Colonic mucosa (tissue), 4 donors: ENCODE results near the gene CREBRF. TPM values are rescaled to one million over a fixed set of nuclear protein-coding genes. Genes with fewer than 3 reads are reported as not detected.

ENCODE experiments used
- DNase-seq: peaks from one replicate; pipeline ENCODE4 v3.0.0-alpha.2; 2020
- H3K27ac ChIP-seq: fragments of 200-600 bp; one replicate; pipeline ENCODE4 v1.8.0; 2021
- H3K27me3 ChIP-seq: fragments of 200-600 bp; one replicate; pipeline ENCODE4 v1.8.0; 2021
- H3K36me3 ChIP-seq: fragments of 200-600 bp; one replicate; pipeline ENCODE4 v1.8.0; 2021
- H3K4me1 ChIP-seq: fragments of 200-600 bp; one replicate; pipeline ENCODE4 v1.8.0; 2021; ENCODE audit warnings: mild to moderate bottlenecking
- H3K4me3 ChIP-seq: fragments of 200-600 bp; one replicate; pipeline ENCODE4 v1.8.0; 2021
- H3K9ac ChIP-seq, 2 donors: one replicate each; pipeline ENCODE4 v1.7.0; 2013; ENCODE audit warnings: control low read depth in 2 of 2, low read depth in 2 of 2, low read length in 2 of 2
- H3K9me3 ChIP-seq: fragments of 200-600 bp; one replicate; pipeline ENCODE4 v1.8.0; 2021
- intact Hi-C: fragments of 100-400 bp; cut with DNase I; formaldehyde crosslinking; loops from one replicate; pipeline ENCODE4 v1.14.1; 2022
- total RNA-seq, 2 donors: library from RNA; stranded (reverse); fragmentation: NEBNext Ultra II Directional in 1 of 2; extraction: Animal tissue kit (Norgen Biotek cat#: 25700) in 1 of 2; gene quantifications; one replicate each; pipeline ENCODE4 v1.2.1, GENCODE V29; 2021
- TF ChIP-seq, protein P1 (sequence below): fragments of 200-600 bp; IDR thresholded peaks from one replicate; pipeline ENCODE4 v1.8.0; 2022; ENCODE audit warnings: antibody characterized with exemption, mild to moderate bottlenecking
- donor health status: healthy.
- donor health status: DM: no; HTN: no; CAD: no.
- donor health status: DM: no; HTN: no; CAD: no.

CREBRF gene, protein sequence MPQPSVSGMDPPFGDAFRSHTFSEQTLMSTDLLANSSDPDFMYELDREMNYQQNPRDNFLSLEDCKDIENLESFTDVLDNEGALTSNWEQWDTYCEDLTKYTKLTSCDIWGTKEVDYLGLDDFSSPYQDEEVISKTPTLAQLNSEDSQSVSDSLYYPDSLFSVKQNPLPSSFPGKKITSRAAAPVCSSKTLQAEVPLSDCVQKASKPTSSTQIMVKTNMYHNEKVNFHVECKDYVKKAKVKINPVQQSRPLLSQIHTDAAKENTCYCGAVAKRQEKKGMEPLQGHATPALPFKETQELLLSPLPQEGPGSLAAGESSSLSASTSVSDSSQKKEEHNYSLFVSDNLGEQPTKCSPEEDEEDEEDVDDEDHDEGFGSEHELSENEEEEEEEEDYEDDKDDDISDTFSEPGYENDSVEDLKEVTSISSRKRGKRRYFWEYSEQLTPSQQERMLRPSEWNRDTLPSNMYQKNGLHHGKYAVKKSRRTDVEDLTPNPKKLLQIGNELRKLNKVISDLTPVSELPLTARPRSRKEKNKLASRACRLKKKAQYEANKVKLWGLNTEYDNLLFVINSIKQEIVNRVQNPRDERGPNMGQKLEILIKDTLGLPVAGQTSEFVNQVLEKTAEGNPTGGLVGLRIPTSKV
- total RNA-seq: 10 to 100 TPM in 1 of 2 donors, 1 to 10 TPM in 1; 7.2 to 19.1 TPM

DNA sequence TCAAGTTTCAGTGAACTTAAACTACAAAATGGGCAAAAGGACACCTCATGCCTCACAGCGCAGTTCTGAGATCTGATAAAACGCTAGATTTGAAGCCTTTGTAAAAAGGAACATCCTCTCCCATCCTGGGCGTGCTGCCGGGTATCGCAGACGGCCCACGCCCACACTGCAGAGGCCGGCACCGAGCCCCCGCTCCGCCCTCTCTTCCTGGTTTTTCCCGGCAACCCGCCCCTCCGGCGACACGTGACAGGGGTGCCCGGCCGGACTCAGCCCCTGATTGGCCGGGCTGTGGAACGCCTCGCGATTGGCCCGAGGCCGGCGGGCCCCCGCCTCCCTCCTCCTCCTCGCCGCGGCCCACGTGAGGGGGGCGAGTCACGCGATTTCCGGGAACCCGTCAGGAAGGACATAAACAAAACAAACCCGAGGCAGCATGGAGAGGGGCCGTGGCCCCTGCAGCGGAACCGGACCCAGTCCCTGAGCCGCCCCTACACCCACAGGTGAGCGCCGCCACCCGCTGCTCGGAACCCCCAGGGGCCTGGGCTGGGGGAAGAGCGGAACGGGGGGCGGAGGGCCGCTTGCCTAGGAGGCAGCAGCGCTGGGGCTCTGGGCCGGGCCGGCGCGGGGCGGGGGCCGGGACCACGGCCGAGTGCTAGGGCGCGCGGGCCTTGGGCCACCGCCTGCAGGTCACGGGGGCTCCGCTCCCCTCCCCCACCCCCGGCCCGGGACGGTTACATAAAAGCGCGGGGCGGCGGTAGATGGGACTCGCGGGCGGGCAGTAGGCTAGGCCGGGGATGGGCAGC lies at the start of gene CREBRF:
Gene CREBRF (plus strand): TSS at position 370 of the 800 bp plus-strand sequence. CDS start 24,424 bp downstream, outside the sequence.
- Histone ChIP-seq H3K27me3 (no peaks in the 10 kb centered on the region), H3K9ac (peak within 1 kb of the TSS; percentile 76 to 98), H3K9me3 (no peaks in the 10 kb centered on the region), H3K36me3 (no peaks in the 10 kb centered on the region), H3K4me3 (peak within 1 kb of the TSS; percentile 100), H3K4me1 (peaks cover 4% of the 10 kb centered on the region), H3K27ac (peak within 1 kb of the TSS; percentile 99)
- TF ChIP-seq, protein P1, sequence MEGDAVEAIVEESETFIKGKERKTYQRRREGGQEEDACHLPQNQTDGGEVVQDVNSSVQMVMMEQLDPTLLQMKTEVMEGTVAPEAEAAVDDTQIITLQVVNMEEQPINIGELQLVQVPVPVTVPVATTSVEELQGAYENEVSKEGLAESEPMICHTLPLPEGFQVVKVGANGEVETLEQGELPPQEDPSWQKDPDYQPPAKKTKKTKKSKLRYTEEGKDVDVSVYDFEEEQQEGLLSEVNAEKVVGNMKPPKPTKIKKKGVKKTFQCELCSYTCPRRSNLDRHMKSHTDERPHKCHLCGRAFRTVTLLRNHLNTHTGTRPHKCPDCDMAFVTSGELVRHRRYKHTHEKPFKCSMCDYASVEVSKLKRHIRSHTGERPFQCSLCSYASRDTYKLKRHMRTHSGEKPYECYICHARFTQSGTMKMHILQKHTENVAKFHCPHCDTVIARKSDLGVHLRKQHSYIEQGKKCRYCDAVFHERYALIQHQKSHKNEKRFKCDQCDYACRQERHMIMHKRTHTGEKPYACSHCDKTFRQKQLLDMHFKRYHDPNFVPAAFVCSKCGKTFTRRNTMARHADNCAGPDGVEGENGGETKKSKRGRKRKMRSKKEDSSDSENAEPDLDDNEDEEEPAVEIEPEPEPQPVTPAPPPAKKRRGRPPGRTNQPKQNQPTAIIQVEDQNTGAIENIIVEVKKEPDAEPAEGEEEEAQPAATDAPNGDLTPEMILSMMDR: no peak
- intact Hi-C loops: loop anchor here (5.0 kb wide), 1 partner anchor 74 kb away; the partner anchor contains the start of gene ATP6V0E1
- DNase-seq: peak; percentile 99

DNA sequence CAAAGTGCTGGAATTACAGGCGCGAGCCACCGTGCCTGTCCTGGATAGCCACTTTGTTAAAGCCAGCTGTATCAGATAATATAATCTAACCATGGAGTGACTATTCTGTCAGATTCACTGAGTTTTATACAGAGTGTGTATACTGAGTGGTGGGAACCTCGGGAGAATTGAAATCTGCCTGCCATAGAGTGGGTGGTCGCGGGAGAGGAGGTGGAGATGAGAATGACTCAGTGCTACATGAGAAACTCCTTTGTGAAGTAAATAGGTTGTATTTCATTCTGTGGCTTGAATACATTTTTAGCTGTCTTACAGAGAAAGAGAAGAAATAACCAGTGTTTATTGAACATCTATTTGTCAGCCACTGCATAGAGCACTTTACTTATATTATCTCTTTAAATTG lies 46.1 kb upstream of the CREBRF start:
- no peaks in the 10 kb centered on the region for H3K9me3 ChIP-seq
- no peak overlapping the region for H3K27ac ChIP-seq
- H3K9ac ChIP-seq: no peak overlapping the region
- H3K4me3 ChIP-seq: no peak overlapping the region
- intact Hi-C loops: no loop called here
- H3K27me3 ChIP-seq: no peaks in the 10 kb centered on the region
- DNase-seq: no peak
- TF ChIP-seq, protein P1: no peak
- peaks cover 9% of the 10 kb centered on the region for H3K4me1 ChIP-seq
- no peaks in the 10 kb centered on the region for H3K36me3 ChIP-seq

DNA sequence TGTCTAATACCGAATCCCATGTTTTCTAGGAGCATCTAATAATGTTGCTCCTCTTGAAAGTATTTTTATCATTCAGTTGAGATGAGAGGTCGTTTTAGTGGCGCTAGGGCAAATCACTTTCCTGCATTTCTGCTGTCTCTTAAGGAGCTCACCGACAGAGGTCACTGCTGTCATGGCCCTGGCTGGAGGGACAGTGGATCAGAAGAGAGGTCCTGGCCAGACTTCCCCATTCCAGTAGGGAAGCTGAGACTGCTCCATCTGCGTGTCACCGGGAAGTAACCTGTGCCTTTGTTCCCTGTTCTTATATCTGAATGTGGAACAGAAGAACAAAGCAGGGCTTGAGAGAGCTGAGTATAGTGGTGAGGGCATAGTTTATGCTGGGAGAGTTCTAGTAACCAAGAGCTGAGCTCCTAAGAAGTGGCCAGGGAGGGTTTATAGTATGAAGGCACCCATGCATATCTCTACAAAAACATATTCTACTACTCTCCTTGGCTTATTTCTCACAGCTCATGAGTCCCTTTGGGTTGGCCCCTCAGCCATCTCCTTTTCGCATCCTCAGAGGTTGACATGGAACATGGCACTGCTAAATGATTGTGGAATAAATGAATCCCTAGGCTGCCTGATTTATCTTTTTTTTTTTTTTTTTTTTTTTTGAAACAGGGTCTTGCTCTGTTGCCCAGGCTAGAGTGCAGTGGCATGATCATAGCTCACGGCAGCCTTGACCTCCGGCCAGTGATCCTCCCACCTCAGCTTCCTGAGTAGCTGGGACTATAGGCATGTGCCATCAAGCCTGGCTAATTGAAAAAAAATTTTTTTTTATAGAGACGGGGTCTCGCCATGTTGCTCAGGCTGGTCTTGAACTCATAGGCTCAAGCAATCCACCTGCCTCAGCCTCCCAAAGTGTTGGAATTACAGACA lies 45.3 kb upstream of the CREBRF start:
- peak; percentile 37 for DNase-seq
- Histone ChIP-seq H3K4me3 (no peak overlapping the region), H3K4me1 (peaks cover 9% of the 10 kb centered on the region), H3K27ac (no peak overlapping the region), H3K9ac (peak overlapping the region in 1 of 2 donors; percentile 6), H3K9me3 (no peaks in the 10 kb centered on the region), H3K36me3 (no peaks in the 10 kb centered on the region), H3K27me3 (no peaks in the 10 kb centered on the region)
- TF ChIP-seq, protein P1: no peak
- intact Hi-C loops: no loop called here

DNA sequence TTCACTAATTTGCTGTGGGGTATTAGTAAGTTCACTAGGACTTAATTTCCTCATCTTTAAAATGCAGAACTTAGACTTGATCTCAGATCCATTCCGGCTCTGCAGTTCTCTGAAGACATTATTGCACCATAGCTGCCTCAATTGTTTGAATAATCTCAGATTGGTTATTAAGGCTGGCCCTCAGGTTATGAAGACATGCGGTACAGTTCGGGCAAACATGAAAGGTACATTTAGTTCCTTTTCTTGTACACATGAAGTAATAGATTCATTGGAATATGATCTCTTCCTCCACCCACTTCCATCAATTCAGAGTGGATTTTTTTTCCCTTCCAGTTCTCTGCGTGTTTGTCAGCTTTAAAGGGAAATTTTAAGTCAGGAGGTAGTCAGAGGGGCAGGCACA lies 44.6 kb upstream of the CREBRF start:
- no peaks in the 10 kb centered on the region for H3K27me3 ChIP-seq
- H3K9ac ChIP-seq: no peak overlapping the region
- H3K36me3 ChIP-seq: no peaks in the 10 kb centered on the region
- DNase-seq: no peak
- intact Hi-C loops: no loop called here
- no peak overlapping the region for H3K27ac ChIP-seq
- peaks cover 9% of the 10 kb centered on the region for H3K4me1 ChIP-seq
- TF ChIP-seq, protein P1: no peak
- no peak overlapping the region for H3K4me3 ChIP-seq
- no peaks in the 10 kb centered on the region for H3K9me3 ChIP-seq
